NCI-H1930 (cell line): ENCODE data around the gene UNCX.
"Not testable (repeated sequence)": the region's sequence is repeated elsewhere in the genome, so short reads cannot be mapped to it uniquely, and the experiment has no call there.

Experiments used
- DNase-seq, 2 experiments: peaks; one replicate each; lab custom pipeline; 2025; lab: John Stamatoyannopoulos, UW

UNCX gene

DNA sequence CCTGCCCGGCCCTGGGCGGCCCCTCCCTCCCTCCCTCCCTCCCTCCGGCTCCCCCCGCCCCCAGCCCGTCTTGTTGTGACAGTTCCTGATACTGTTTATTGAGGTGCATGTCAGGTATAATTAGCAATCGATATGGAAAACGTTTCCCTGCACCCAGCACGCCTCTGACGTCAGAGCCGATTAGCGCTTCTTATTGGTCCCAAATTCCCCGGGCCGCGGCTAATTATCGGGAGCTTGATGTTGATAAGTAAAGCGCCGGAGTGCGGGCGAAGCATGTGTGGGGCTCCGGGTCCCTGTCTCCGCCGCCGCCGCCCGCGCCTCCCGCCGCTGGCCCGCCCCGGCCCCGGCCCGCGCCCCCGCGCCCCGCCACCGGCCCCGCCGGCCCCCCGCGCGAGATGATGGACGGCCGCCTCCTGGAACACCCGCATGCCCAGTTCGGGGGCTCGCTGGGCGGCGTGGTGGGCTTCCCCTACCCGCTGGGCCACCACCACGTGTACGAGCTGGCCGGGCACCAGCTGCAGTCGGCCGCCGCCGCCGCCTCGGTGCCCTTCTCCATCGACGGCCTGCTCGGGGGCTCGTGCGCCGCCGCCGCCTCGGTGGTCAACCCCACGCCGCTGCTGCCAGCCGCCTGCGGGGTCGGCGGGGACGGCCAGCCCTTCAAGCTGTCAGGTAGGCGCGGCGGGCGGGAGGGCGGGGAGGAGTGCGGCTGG, at the start of gene UNCX:
UNCX (plus strand) TSS at position 250 of the 710 bp plus-strand sequence; CDS start at position 396, 146 bp downstream.
- no peak for DNase-seq

DNA sequence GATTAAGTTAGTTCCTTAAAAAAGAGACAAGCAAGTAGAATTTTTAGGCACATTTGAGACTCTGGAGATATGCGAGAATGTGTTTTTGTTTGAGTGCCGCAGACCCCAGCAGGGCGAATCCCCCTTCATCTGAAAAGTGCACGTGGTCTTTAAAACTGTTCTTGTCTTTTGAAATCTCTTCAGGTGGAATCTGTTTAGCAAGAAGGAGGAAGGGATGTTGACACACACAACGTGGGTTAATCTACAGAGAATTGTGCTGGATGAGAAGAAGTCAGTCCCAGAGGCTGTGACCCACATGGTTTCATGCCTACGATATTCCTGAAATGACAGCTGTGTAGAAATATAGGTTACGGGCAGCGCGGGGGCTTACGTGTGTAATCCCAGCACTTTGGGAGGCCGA, 45.5 kb upstream of the UNCX start:
- no peak for DNase-seq

DNA sequence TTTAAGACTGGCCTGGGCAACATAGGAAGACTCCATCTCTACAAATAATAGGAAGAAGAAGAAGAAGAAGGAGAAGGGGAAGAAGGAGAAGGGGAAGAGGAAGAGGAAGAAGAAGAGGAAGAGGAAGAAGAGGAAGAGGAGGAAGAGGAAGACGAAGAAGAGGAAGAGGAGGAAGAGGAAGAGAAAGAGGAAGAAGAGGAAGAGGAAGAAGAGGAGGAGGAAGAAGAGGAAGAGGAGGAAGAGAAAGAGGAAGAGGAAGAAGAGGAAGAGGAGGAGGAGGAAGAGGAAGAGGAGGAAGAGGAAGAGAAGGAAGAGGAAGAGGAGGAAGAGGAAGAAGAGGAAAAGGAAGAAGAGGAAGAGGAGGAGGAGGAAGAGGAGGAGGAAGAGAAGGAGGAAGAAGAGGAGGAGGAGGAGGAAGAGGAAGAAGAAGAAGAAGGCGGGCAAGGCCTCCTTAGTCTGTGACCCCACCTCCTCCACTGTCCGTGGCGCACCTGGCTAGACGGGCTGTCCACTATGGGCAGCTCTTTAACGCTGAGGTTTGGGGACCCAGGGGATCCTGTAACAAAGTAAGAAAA, 43.9 kb upstream of the UNCX start:
- no peak for DNase-seq

DNA sequence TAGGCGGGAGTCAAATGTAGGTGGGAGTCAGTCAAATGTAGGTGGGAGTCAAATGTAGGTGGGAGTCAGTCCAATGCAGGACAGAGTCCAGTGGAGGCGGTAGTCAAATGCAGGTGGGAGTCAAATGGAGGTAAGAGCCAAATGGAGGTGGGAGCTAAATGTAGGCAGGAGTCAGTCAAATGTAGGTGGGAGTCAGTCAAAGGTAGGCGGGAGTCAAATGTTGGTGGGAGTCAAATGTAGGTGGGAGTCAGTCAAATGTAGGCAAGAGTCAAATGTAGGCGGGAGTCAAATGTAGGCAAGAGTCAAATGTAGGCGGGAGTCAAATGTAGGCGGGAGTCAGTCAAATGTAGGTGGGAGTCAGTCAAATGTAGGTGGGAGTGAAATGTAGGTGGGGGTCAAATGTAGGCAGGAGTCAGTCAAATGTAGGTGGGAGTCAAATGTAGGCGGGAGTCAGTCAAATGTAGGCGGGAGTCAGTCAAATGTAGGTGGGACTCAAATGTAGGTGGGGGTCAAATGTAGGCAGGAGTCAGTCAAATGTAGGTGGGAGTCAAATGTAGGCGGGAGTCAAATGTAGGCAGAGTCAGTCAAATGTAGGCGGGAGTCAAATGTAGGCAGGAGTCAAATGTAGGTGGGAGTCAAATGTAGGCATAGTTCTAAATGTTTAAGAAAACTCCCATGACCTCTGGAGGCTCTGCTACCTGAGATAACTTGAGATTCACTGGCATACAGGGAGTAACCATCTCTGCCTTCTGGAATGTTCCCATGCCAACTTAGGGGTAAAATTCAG, 42.5 kb upstream of the UNCX start:
- no peak for DNase-seq

DNA sequence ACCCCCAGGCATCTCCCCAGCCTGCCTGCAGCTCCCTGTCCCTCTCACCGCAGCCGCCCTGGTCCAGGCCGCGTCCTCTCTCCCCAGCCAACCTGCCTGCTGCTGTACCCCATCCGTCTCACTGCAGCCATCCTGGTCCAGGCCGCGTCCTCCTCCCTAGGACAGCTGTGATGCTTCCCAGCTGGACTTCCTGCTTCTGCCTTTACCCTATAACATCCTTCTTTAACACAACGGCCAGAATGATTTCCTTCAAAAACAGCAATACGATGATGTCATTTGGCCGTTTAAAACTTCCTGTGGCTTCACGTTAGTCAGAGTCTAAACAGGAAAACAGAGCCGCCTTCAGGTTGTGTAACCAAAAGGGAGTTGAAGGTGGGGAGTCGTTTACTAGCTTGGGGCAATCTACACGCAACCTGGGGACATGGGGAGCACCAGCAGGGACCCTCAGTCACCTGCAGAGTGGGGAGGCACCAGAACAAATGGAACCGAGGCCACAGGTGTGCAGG, 40.4 kb upstream of the UNCX start:
- no peak for DNase-seq

DNA sequence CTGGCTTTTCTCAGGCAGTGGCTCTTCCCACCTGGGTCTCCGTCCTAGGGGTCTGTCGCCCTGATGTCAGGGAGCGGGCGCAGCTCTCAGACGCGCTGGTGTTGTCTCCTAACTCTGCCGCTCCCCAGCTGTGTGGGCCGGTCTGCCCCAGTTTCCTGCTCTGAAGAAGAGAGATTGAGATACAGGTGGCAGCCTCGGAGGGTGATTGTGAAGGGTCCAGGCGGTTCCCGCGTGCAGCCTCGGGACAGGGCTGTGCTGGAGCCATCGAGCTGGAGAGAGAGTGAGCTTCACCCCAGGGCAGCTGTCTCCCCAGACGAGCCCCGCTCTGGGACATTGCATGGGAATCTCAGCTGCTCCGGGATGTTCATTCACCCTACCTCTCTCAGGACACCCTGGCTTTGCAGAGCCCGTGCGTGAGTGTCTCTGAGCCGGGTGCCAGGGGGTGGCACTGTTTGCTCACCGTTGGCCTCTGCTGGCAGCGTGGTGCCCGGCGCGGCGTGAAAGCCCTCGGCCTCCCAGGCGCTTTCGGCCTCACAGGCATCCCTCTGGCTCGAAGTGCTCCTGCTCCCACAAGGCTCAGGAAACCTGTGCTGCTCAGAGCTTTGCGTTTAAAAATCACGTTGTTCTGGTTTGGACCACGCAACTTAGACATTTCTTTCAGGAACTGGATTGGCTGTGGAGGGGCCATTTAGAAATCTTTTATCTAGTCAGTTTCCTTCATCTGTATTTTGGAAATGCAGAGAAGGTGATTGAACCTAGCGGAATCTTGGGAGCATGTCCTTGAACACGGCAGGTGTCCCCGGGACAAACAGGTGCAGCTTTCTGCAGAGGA, 38.9 kb upstream of the UNCX start:
- no peak for DNase-seq

DNA sequence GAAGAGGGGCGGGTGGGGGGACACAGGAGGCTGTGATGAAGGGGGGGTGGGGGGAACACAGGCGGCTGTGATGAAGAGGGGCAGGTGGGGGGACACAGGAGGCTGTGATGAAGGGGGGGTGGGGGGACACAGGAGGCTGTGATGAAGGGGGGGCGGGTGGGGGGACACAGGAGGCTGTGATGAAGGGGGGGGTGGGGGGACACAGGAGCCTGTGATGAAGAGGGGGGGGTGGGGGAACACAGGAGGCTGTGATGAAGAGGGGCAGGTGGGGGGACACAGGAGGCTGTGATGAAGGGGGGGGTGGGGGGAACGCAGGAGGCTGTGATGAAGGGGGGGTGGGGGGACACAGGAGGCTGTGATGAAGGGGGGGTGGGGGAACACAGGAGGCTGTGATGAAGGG, 36.2 kb upstream of the UNCX start:
- DNase-seq: not testable (repeated sequence)

DNA sequence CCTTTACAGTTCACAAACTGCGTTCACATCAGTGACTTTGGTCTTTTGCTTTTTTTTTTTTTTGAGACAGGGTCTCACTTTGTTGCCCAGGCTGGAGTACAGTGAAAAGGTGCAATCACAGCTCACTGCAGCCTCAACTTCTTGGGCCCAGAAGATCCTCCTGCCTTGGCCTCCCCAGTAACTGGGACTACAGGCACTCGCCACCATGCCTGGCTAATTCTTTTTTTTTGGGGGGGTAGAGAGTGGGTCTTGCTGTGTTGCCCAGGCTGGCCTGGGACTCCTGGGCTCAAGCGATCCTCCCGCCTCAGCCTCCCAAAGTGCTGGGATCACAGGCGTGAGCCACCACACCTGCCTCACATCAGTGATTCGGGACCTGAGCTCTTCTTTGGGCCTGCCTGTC, 35.7 kb upstream of the UNCX start:
- no peak for DNase-seq

DNA sequence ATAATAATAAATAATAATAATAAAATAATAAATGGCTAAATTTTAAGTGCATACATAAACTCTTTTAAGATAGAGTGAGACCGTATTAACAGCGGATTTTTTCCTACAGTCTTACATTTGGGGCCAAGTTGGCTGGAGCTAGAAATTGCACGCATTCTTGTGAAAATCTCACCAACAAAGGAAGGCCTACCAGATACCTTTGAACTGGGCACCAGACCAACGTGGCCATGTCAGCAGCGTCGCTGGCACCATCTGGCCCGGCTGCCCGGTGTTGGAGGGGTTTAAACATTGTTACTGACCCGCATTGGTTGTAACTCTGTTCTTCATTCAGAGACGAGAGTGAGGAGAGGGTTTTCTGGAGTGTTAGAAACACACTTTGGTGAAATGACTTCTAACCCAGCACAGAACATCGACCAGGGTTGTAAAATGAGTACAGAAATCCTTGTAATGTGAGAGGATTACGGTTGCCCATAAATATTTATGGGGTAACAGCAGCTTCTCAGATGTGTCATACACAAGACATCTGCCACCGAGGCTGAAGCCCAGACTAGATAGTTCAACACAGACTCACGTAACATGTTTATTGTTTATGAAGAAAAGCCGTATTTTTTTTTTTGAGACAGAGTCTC, 34.6 kb upstream of the UNCX start:
- DNase-seq: no peak

DNA sequence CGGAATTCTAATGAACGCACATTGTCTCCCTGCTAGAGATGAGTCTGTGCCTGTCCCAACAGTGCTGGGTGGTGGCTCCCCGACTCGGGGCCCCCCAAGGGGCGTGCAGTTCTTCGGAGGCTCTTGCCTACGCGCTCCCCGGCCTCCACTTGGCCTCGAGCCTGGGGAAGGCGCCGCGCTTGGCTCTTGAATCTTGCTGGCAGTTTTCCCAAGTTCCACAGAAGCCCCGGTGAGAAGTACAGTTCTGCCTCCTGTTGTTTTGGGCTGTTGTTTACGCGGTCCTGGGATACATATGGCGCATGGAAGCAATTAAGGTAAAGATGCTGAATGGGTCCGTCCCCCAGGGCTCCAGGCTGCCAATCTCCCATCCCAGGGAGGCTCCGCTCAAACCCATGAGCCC, 32.6 kb upstream of the UNCX start:
- DNase-seq: no peak

DNA sequence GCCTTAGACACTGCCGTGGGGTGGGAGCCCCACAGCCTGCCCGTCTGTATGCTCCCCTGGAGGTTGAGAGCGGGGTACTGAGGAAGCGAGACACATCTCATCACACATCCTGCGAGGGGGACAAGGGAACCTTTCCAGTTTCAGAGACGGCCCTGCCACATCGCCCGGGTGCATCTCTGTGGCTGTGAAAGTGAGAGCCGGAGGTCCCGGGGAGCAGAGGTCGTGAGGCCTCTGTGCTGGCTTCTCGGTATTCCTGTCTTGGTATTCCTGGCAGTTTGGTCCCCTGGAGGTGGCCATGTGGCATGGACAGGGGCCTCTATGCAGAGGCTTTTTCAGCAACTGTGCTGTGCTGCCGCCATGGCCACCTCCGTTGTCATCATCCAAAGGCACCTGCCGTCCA, 30.8 kb upstream of the UNCX start:
- no peak for DNase-seq

DNA sequence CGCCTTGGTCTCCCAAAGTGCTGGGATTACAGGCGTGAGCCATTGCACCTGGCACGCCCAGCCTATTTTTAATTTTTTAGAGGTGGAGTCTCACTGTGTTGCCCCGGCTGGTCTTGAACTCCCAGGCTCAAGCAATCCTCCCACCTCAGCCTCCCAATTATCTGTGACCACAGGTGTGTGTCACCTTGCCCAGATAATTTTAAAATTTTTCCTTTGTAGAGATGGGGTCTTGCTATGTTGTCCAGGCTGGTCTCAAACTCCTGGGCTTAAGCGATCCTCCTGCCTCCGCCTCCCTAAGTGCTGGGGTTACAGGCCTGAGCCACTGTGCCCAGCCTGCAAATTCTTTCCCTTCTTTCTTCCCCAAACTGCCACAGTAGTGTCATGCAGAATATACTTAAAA, 29.8 kb upstream of the UNCX start:
- not testable (repeated sequence) for DNase-seq

DNA sequence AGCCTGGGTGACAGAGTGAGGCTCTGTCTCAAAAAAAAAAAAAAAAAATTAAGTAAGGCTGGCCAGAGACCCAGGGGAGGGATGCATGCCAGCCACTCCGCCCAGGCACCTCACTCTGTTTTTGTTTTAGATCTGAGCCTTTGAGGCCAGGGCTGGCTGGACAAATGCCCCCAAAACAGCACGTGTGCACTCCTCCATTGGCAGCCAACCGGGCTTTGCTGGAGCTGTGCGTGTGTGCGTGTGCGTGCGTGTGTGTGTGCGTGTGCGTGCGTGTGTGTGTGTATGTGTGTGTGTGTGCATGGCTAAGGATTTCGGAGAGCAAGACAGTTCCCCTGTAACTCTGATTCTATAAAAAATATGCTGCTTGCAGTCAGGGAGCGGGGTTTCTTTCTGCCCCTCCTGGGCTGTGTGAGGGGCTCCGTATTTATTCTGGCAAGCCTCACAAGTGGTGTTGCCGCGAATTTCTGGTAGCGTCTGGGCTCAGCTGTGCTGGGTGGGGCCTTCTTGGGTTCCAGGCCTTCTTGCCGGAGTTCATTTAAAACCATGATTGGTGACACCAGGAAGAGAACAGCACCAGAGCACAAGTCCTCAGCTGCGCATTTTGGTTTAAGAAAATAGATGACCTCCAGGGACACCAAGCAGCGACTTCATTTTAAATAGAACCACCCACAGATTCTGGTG, 28.1 kb upstream of the UNCX start:
- DNase-seq: no peak

DNA sequence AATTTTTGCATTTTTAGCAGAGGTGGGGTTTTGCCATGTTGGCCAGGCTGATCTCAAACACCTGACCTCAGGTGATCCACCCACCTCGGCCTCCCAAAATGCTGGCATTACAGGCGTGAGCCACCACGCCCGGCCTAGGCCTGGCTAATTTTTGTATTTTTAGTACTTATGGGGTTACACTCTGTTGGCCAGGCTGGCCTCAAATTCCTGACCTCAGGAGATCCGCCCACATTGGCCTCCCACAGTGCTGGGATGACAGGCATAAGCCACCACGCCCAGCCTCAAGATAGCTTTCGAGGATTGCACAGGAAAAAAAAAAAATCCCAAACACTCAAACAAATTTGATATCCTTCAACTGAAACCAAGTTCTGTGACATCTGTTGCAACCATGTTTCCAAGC, 26.9 kb upstream of the UNCX start:
- DNase-seq: not testable (repeated sequence)

DNA sequence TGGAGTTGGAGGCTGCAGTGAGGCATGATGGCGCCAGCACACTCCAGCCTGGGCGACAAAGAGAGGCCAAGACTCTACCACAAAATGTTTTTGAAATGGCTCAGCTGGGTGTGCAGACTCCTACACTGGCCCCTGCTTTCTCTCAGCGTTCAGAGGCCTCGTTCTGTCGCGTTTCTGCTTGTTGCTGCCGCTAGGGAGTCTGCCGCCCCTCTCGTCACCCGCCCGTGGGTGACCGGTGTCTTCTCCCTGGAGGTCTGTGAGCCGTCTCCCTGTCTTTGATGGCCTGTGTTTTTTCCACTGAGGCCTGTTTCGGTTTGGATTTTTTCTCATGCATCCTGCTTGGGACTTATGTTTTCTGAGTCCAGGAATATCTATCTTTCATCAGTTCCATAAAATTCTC, 23.6 kb upstream of the UNCX start:
- DNase-seq: no peak

DNA sequence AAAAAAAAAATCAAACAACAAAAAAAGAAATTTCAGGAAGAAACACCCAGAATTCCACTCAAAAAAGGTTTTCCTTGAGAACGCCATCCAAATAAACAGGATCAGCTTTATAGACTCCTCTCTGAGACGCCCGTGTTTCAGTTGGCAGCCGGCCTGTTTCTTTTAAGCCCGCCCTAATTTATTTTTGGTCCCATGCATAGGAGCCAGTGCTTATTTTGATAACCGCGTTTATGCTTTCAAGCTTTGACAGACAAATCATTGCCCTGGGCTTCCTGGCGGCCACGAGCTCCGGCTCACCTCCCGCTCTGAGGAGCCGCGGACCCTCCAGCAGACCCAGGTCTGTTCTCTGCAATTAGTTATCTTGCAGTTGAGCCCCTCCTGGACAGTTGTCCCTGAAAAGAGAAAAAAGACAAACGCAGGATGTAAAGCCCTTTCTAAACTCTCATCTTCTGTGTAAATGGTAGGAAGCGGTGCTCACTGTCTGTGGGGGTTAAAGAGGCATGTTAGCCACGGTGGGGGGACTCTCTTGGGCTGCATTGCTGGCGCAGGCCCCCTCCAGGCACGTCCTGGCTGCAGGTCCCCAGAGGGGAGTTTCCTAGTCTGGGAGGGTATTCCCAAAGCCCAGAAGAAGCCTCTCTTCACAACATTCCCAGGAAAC, 22.2 kb upstream of the UNCX start:
- DNase-seq: no peak

DNA sequence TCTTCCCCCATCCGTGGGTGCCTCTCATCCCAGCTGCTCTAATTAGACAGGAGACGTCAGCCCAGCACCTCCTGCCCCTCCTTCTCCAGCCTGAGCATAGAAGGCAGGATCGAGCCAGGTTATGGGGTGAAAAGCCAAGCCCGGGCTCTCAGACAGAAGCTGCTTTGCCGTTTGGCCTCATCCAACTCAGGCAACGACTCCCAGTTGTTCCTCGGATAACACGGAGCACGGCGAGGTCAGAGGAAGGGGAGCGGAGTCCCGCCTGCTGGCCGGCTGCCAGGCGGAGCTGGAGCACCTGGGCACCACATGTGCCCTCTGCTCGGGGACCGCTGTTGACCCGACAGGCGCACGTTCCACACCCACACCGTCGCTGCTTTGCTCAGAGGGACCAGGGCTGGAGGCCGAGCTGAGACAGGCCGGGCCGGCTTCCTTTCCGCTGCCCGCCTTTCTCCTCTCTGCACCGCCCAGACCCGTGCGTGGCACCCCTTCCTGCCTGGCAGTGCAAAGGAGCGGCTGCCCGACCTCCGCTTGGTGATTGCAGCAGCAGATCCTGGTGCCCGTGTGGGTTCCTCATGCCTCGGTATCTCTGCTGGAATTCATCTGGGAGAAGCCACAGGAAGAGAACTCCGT, 21.6 kb upstream of the UNCX start:
- DNase-seq: no peak

DNA sequence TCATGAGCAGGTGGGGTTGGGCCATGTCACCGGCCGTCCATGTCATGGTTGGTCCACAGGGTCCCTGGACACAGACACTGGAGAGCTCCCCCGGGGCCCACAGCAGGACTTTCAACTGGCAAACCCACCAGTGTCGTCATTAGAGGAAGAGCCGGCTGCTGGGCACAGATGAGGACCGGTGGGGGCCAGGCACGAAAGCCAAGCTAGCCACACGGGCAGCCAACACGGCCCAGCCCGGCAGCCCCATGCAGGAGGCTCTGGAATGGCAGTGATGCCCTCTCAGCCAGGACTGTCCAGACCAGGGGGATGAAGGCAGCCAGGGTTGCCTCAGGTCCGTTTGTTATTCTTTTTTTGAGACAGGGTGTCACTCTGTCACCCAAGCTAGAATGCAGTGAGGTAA, 21.1 kb upstream of the UNCX start:
- no peak for DNase-seq

DNA sequence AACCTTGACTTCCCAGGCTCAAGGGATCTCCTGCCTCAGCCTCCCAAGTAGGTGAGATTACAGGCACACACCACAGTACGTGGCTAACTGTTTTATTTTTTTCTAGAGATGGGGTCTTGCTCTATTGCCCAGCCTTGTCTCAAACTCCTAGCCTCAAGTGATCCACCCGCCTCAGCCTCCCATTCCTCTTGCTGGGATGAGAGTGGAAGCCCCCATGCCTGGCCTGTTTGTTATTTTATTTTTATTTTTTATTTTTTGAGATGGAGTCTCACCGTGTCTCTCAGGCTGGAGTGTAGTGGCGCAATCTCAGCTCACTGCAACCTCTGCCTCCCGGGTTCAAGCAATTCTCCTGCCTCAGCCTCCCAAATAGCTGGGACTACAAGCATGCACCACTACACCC, 20.6 kb upstream of the UNCX start:
- DNase-seq: not testable (repeated sequence)

DNA sequence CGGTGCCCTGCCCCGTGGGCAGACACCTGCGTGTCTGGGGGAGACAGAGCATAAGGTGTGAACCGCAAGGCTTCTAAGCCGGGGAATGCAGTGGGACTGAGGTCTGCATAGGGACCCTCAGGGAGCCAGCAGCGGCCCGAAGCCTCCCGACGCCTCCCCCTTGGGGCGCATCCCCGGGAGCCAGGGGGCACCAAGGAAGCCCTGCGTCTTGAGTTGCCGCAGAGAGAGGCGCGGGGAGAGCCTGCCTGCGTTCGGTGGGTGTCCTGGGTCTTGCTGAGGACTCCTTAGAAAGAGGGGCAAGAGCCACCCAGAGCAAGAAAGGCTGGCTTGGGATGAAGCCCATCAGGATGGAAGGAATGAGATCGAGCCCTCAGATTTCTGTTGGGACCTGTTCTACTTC, 18.2 kb upstream of the UNCX start:
- no peak for DNase-seq
